Mesodermal cell (in vitro differentiated cells): Measurements from ENCODE around the gene USP30.
"Not testable (repeated sequence)": the region's sequence is repeated elsewhere in the genome, so short reads cannot be mapped to it uniquely, and the experiment has no call there.

Experiments
- H3K27ac ChIP-seq: 2 replicates; pipeline ENCODE4 v1.7.0; 2013; ENCODE audit warnings: mild to moderate bottlenecking, low read depth, low read length, moderate library complexity; ENCODE audit not compliant: severe bottlenecking
- H3K36me3 ChIP-seq: 2 replicates; pipeline ENCODE4 v1.7.1; 2013; ENCODE audit warnings: mild to moderate bottlenecking, low read length, moderate library complexity; ENCODE audit not compliant: control insufficient read depth, insufficient read depth
- H3K4me1 ChIP-seq: one replicate; pipeline ENCODE4 v1.7.1; 2013; ENCODE audit warnings: mild to moderate bottlenecking, low read length; ENCODE audit not compliant: insufficient read depth, control insufficient read depth, poor library complexity, severe bottlenecking
- H3K4me3 ChIP-seq: 2 replicates; pipeline ENCODE4 v1.7.0; 2013; ENCODE audit warnings: low read length, control low read depth, mild to moderate bottlenecking; ENCODE audit not compliant: insufficient read depth, poor library complexity, severe bottlenecking; ENCODE audit errors: extremely low read depth
- H3K9me3 ChIP-seq: 2 replicates; pipeline ENCODE4 v1.7.1; 2013; ENCODE audit warnings: mild to moderate bottlenecking, low read length, moderate library complexity; ENCODE audit not compliant: control insufficient read depth
- WGBS, 2 experiments: methylation state at CpG; one replicate each; pipeline ENCODE4 v1.1.5; 2013; ENCODE audit warnings: missing lambda C conversion rate in 2 of 2; ENCODE audit not compliant: insufficient coverage in 2 of 2; 5-methylcytosine and 5-hydroxymethylcytosine counted together

The USP30 gene

DNA sequence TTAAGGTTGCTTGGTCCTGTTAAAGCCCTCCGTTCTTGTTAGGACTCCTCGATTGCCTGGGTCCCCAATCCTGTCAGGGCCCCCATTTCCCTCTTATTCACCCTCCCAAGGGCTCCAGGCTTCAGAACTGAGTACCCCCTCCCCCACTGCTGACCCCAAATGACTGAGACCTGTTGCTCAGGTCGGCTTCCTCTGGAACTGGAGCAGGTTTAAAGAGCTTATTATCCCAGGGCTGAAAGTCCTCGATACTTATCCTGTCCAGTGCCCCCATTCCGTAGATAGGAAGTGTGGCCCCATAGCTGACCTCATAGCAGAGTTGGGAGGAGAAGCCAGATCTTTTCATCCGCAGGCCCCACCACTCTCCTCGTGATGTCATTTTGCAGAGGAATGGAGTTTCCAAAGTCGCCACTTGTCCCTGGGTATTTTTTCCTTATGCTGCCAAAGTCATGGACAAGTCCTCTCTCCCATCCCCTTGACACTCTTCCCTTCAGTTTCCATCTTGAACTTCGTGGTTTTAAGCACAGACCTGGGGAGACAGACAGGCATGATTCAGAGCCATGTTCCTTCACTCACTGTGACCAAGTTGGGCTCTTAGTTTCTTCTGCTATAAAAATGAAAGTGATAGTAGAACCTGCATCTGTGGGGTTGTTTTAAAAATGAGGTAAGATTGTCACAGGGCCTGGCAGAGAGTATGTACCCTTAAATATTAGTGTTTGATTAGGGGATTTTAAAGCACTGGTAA is 1.2 kb downstream of the USP30 start:
- no peaks in the 10 kb centered on the region for H3K9me3 ChIP-seq
- H3K4me3 ChIP-seq, result peak overlapping the region; percentile 94
- no peaks in the 10 kb centered on the region for H3K4me1 ChIP-seq
- no peak overlapping the region for H3K27ac ChIP-seq
- peaks cover 7% of the 10 kb centered on the region for H3K36me3 ChIP-seq
- WGBS, 2 experiments, result 48 to 56% methylated on average over 8 to 9 of the region's 9 CpGs

DNA sequence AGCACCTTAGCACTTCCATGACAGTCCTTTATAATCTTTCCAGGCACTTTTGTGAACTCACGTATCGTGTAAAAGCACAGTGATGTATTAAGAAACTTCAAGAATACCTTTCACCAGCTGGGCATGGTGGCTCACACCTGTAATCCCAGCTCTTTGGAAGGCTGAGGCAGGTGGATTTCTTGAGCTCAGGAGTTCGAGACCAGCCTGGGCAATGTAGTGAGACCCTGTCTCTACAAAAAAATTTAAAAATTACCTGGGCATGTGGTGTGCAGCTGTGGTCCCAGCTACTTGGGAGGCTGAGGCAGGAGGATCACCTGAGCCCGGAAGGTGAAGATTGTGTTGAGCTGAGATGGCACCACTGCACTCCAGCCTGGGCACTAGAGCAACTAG is 1.7 kb downstream of the USP30 start:
- 93 to 96% methylated on average over 3 of the region's 4 CpGs for WGBS, 2 experiments
- H3K4me1 ChIP-seq, H3K9me3 ChIP-seq, H3K4me3 ChIP-seq, H3K27ac ChIP-seq: not testable (repeated sequence)
- H3K36me3 ChIP-seq, result peaks cover 11% of the 10 kb centered on the region

DNA sequence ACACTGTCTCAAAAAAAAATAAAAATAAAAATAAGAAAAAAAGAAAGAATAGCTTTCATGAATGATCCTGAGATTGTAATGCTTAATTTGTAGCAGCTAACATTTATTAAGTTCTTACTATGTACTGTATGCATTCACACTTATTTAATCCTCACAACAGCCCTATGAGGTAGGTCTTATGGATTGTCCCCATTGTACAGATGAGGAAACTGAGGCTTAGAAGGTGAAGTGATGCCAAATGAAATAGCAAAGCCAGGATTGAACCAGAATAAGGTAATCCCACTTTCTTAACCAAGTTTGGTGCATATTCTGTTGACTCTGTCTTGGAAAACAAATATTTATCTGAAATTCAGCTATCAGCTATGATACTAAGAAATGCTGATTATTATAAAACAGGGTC is 2.1 kb downstream of the USP30 start:
- H3K36me3 ChIP-seq, result peaks cover 12% of the 10 kb centered on the region
- no peaks in the 10 kb centered on the region for H3K9me3 ChIP-seq
- H3K4me1 ChIP-seq, result no peaks in the 10 kb centered on the region
- no peak overlapping the region for H3K27ac ChIP-seq
- no peak overlapping the region for H3K4me3 ChIP-seq

DNA sequence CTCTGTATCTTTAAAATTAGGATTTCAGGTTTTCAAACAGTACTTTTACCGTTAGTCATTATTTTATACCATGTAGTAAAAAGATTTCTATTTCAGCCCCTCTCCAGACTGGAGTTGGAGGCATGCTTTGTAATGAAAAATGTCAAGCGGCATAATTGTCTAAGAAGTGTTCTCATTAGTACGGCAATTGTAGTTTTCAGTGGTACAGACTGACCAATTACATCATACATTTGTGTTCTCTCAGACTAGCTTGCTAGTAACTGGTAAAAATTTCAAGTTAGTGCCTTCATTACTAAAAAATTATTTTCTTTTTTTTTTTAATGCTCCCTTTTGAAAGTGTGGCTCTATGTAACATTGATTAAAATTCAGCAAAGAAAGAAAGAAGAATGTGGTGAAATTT is 4.5 kb downstream of the USP30 start:
- WGBS, 2 experiments, result 100% methylated on average over 2 of the region's 3 CpGs; no CpG with 5 or more reads in 1 of the 2 experiments
- no peak overlapping the region for H3K27ac ChIP-seq
- no peaks in the 10 kb centered on the region for H3K4me1 ChIP-seq
- peaks cover 17% of the 10 kb centered on the region for H3K36me3 ChIP-seq
- H3K4me3 ChIP-seq, result no peak overlapping the region
- no peaks in the 10 kb centered on the region for H3K9me3 ChIP-seq

DNA sequence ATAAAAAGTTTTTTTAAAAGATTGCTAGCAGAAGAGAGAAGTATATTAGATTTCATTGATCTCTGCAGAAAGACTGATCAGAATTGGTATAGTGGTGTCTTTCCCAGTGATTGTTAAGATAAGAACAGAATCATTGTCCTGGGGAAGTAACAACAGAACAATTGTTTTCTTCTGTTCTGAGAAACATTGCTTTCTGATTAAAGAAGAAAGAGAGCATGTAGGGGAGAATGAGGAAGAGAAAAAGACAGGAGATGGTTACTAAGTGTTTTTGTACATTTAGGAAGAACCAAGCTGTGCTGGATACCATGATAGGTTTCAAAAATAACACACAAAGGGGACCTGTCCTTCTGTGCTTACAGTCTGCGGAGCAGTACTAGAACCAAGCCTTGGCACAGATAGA is 5.0 kb downstream of the USP30 start:
- H3K27ac ChIP-seq, result no peak overlapping the region
- H3K36me3 ChIP-seq, result peaks cover 17% of the 10 kb centered on the region
- H3K9me3 ChIP-seq, result no peaks in the 10 kb centered on the region
- 91% methylated on average over 1 of the region's 1 CpG; no CpG with 5 or more reads in 1 of the 2 experiments for WGBS, 2 experiments
- no peak overlapping the region for H3K4me3 ChIP-seq
- H3K4me1 ChIP-seq, result no peaks in the 10 kb centered on the region

DNA sequence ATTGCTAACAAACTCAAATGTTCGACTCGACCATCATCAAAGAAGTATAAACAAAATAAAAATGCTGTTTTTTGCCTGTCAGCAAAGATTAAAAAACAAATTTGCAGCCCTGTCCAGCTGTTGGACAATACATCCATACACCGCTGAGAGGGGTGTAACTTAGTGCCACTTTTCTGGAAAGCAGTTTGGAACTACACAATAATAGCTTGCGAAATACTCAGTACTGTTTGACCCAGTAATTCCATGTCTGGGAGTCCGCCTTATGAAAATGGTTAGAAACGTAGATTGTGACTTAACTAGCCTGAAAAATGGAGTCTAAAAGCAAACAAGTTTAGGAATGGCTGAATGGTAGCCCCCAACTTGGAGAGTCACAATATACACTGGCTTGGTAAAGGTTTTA is 6.4 kb downstream of the USP30 start:
- peaks cover 19% of the 10 kb centered on the region for H3K36me3 ChIP-seq
- no peak overlapping the region for H3K4me3 ChIP-seq
- no peaks in the 10 kb centered on the region for H3K9me3 ChIP-seq
- no peak overlapping the region for H3K27ac ChIP-seq
- no peaks in the 10 kb centered on the region for H3K4me1 ChIP-seq
- WGBS, 2 experiments, result 93 to 97% methylated on average over 4 to 6 of the region's 6 CpGs

DNA sequence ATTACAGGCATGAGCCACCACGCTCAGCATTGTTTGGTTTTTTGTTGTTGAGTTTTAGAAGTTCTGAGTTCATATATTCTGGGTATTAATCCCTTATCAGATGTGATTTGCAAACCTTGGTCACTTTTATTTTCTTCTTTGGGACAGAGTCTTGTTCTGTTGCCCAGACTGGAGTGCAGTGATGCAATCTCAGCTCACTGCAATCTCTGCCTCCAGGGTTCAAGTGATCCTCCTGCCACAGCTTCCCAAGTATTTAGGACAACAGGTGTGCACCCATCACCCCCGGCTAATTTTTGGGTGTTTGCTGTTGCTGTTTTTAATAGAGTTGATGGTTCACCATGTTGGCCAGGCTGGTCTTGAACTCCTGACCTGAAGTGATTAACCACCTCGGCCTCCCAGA is 11.8 kb downstream of the USP30 start:
- H3K27ac ChIP-seq, result no peak overlapping the region
- peaks cover 23% of the 10 kb centered on the region for H3K36me3 ChIP-seq
- H3K9me3 ChIP-seq, result no peaks in the 10 kb centered on the region
- no peak overlapping the region for H3K4me3 ChIP-seq
- no peaks in the 10 kb centered on the region for H3K4me1 ChIP-seq
- 70 to 87% methylated on average over 1 to 2 of the region's 3 CpGs for WGBS, 2 experiments

DNA sequence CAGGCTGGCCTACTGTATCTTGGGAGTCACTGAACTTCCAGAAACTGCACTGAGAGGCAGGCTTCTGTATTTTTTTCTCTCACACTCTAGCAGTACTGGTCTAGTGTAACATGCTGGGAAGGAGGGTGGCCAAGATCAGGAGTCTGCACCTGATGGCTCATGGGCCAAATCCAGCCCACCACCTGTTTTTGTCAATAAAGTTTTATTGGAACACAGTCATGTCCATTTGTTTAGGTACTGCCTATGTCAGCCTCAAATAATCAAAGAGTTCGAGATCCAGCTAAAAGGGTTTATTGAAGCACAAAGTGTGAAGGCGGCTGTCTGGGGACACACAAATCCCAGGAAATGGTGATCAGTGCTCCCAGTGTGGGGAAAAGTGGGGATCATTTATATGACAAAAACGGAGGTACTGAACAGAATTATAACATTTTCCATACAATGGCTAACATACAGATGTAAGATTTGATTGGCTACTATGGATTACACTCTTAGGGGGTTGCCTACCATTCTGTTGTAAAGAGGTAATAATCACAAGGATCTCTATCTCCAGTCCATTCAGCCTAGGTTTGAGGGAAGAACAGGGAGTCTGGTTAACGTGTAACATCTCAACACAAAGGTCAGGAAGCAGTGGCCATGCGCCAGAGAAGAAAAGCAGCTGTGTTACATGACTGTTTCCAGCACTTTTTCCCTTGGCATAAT is 12.9 kb downstream of the USP30 start:
- Histone ChIP-seq H3K4me3 (no peak overlapping the region), H3K36me3 (peaks cover 20% of the 10 kb centered on the region), H3K27ac (no peak overlapping the region), H3K4me1 (no peaks in the 10 kb centered on the region), H3K9me3 (no peaks in the 10 kb centered on the region)
- WGBS, 2 experiments, result 97 to 100% methylated on average over 1 to 4 of the region's 5 CpGs

DNA sequence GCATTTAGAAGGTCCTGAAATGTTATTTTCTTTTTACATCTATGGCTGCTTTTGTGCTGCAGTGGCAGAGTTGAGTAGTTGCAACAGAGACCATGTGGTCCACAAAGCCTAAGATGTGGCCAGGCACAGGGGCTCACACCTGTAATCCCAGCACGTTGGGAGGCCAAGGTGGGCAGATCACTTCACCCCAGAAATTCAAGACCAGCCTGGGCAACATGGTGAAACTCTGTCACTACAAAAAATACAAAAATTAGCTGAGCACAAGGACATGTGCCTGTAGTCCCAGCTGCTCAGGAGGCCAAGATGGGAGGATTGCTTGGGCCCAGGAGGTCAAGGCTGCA is 13.4 kb downstream of the USP30 start:
- H3K4me1 ChIP-seq, result no peaks in the 10 kb centered on the region
- no peaks in the 10 kb centered on the region for H3K9me3 ChIP-seq
- H3K27ac ChIP-seq, result no peak overlapping the region
- WGBS, 2 experiments, result 75% methylated on average over 1 of the region's 1 CpG; no CpG with 5 or more reads in 1 of the 2 experiments
- no peak overlapping the region for H3K4me3 ChIP-seq
- H3K36me3 ChIP-seq, result peaks cover 24% of the 10 kb centered on the region

DNA sequence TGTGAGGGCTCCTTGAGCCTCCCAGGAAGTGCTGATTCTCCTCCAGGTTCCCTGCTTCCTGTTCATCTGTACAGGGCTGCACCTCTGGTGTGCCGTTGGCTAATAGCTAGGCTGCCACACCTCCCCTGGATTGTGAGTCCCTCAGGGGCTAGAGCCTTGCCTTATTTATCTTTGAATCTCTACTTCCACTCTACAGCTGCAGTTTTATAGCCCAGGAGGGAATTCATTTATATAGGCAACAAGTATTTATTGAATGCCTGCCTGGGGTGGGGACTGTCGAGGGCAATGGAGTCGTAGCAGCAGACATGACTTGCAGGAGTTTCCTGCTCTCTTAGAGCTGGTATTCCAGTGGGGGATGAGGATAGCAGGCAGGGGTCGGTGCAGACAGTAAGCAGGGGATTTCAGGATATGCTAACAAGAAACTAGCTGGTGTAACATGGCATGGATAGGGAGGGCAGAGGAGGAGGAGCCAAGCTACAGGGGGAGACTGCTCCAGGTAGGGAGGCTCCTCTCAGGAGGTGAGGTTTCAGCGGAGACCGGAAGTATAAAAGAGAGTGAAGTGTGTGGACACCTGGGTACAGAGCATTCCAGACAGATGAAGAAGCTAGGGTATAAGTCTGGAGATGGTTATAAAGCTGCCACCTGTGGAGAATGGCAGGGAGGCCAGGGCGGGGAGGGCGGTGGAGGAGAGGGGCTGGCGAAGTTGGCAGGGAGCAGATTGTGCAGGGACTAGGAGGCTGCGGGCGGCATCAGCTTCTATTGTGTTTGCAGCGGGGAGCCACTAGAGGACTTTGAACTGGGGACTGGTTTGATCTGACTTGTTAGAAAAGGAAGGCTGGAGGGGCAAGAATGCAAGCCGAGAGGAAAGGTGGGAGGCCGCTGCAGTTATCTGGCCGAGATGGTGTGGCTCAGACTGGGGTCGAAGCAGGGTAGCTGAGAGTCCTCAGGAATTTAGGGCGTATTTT is 17.2 kb downstream of the USP30 start:
- no peaks in the 10 kb centered on the region for H3K9me3 ChIP-seq
- 34 to 38% methylated on average over 14 to 17 of the region's 17 CpGs for WGBS, 2 experiments
- H3K4me1 ChIP-seq, result no peaks in the 10 kb centered on the region
- no peak overlapping the region for H3K4me3 ChIP-seq
- H3K27ac ChIP-seq, result no peak overlapping the region
- H3K36me3 ChIP-seq, result peaks cover 35% of the 10 kb centered on the region
